IMR-90 (cell line): ENCODE results near the gene MYO9A. TPM values are rescaled to one million over a fixed set of nuclear protein-coding genes. Genes with fewer than 3 reads are reported as not detected.

ENCODE experiments used
- ATAC-seq: fragments of 200-7000 bp; cut with Tn5 transposase; 2 replicates; pipeline ENCODE4 v1.9.1; 2020; ENCODE audit warnings: low read depth, mild to moderate bottlenecking, moderate library complexity
- BruUV-seq: library from RNA; stranded (reverse); fragments of 400-500 nt; replicated peaks from 2 replicates; lab custom pipeline; 2021; lab: Mats Ljungman, UMichigan
- CTCF ChIA-PET: fragments of 300-600 bp; formaldehyde crosslinking; extraction: SDS; loops from one replicate; lab custom pipeline; 2021; ENCODE audit warnings: antibody characterized with exemption; lab: Yijun Ruan, JAX
- POLR2A ChIA-PET: fragments of 300-600 bp; sonication (Branson Sonifier 250); formaldehyde crosslinking; loops from one replicate; lab custom pipeline; 2022; ENCODE audit warnings: antibody characterized with exemption; ENCODE audit not compliant: unreplicated experiment; lab: Charles Lee
- DNase-seq: peaks from one replicate; pipeline ENCODE4 v3.0.0; 2013
- H2AFZ ChIP-seq: replicated peaks from 2 replicates; pipeline ENCODE3; 2013; ENCODE audit warnings: low read length, mild to moderate bottlenecking; ENCODE audit not compliant: poor library complexity
- H2AK5ac ChIP-seq: 2 replicates; pipeline ENCODE4 v1.6.1; 2013; ENCODE audit warnings: low read depth, low read length, inconsistent platforms
- H2AK9ac ChIP-seq: replicated peaks from 2 replicates; pipeline ENCODE3; 2013; ENCODE audit warnings: mild to moderate bottlenecking, low read depth, low read length, moderate library complexity; ENCODE audit not compliant: poor library complexity
- H2BK120ac ChIP-seq: 2 replicates; pipeline ENCODE4 v1.6.1; 2013; ENCODE audit warnings: low read depth, low read length, inconsistent platforms
- H2BK15ac ChIP-seq: 3 replicates; pipeline ENCODE4 v1.6.1; 2013; ENCODE audit warnings: low read depth, low read length, inconsistent platforms
- H2BK20ac ChIP-seq: 2 replicates; pipeline ENCODE4 v1.6.1; 2013; ENCODE audit warnings: low read depth, mild to moderate bottlenecking, inconsistent platforms, low read length, moderate library complexity
- H2BK5ac ChIP-seq: 2 replicates; pipeline ENCODE4 v1.6.1; 2013; ENCODE audit warnings: mild to moderate bottlenecking, low read depth, low read length, inconsistent platforms; ENCODE audit not compliant: poor library complexity, severe bottlenecking
- H3K14ac ChIP-seq: replicated peaks from 2 replicates; pipeline ENCODE4 v1.6.1; 2013; ENCODE audit warnings: low read depth, low read length, inconsistent platforms
- H3K18ac ChIP-seq: 2 replicates; pipeline ENCODE4 v1.6.1; 2013; ENCODE audit warnings: low read depth, low read length, control low read depth
- H3K23ac ChIP-seq: 2 replicates; pipeline ENCODE4 v1.6.1; 2013; ENCODE audit warnings: low read depth, low read length, inconsistent platforms
- H3K27ac ChIP-seq: 2 replicates; pipeline ENCODE4 v1.5.1; 2013; ENCODE audit warnings: mild to moderate bottlenecking, control low read depth, low read length; ENCODE audit not compliant: insufficient read depth
- H3K27me3 ChIP-seq: 2 replicates; pipeline ENCODE4 v1.6.1; 2013; ENCODE audit warnings: low read length; ENCODE audit not compliant: control insufficient read depth, insufficient read depth
- H3K36me3 ChIP-seq: 2 replicates; pipeline ENCODE4 v1.6.1; 2013; ENCODE audit warnings: low read length, mixed read lengths; ENCODE audit not compliant: control insufficient read depth, insufficient read depth
- H3K4ac ChIP-seq: 2 replicates; pipeline ENCODE4 v1.6.1; 2013; ENCODE audit warnings: low read depth, low read length, inconsistent platforms
- H3K4me1 ChIP-seq: 2 replicates; pipeline ENCODE4 v1.6.1; 2013; ENCODE audit warnings: low read length, mixed read lengths; ENCODE audit not compliant: control insufficient read depth, insufficient read depth
- H3K4me2 ChIP-seq: 2 replicates; pipeline ENCODE4 v1.6.1; 2013; ENCODE audit warnings: low read depth, mild to moderate bottlenecking, control low read depth, low read length, moderate library complexity
- H3K4me3 ChIP-seq: 2 replicates; pipeline ENCODE4 v1.5.1; 2013; ENCODE audit warnings: low read depth, mild to moderate bottlenecking, control low read depth, low read length, moderate library complexity; ENCODE audit not compliant: insufficient read depth
- H3K56ac ChIP-seq: 2 replicates; pipeline ENCODE4 v1.6.1; 2013; ENCODE audit warnings: low read length, inconsistent platforms; ENCODE audit not compliant: insufficient read depth; ENCODE audit errors: extremely low read depth
- H3K79me1 ChIP-seq, 2 experiments: 2 replicates each; pipeline ENCODE4 v1.6.1; 2013; ENCODE audit warnings: low read length in 2 of 2, inconsistent platforms in 1 of 2, low read depth in 1 of 2
- H3K9ac ChIP-seq: 2 replicates; pipeline ENCODE4 v1.6.1; 2013; ENCODE audit warnings: low read depth, low read length, control low read depth
- H3K9me1 ChIP-seq: 2 replicates; pipeline ENCODE4 v1.6.1; 2013; ENCODE audit warnings: low read length, inconsistent platforms; ENCODE audit not compliant: insufficient read depth
- H3K9me3 ChIP-seq: 2 replicates; pipeline ENCODE4 v1.6.1; 2013; ENCODE audit warnings: low read length; ENCODE audit not compliant: control insufficient read depth, insufficient read depth
- H4K20me1 ChIP-seq: 2 replicates; pipeline ENCODE4 v1.6.1; 2013; ENCODE audit warnings: low read length, inconsistent platforms; ENCODE audit not compliant: insufficient read depth
- H4K5ac ChIP-seq: 2 replicates; pipeline ENCODE4 v1.6.1; 2013; ENCODE audit warnings: mild to moderate bottlenecking, low read depth, low read length, control low read depth
- H4K8ac ChIP-seq, 2 experiments: 2 replicates each; pipeline ENCODE4 v1.6.1; 2013; ENCODE audit warnings: low read depth in 2 of 2, low read length in 2 of 2, control low read depth in 1 of 2, inconsistent platforms in 1 of 2
- H4K91ac ChIP-seq: 2 replicates; pipeline ENCODE4 v1.6.1; 2013; ENCODE audit warnings: low read depth, low read length, inconsistent platforms; ENCODE audit not compliant: insufficient read depth
- CTCF ChIP-seq: conservative IDR thresholded peaks from 2 replicates; pipeline ENCODE4 v1.5.1; 2012; ENCODE audit warnings: mild to moderate bottlenecking, low read depth, low read length, improper control_type of control experiment
- WGBS, 2 experiments: methylation state at CpG; one replicate each; pipeline versions ENCODE4 v1.1.5 to v1.1.7; 2013; ENCODE audit warnings: missing lambda C conversion rate in 2 of 2; ENCODE audit not compliant: insufficient read length in 1 of 2; ENCODE audit errors: extremely low coverage in 2 of 2; 5-methylcytosine and 5-hydroxymethylcytosine counted together
- dilution Hi-C: fragments of 300-500 bp; cut with HindIII; formaldehyde crosslinking; loops from one replicate; pipeline ENCODE4 v1.14.3; 2018; ENCODE audit warnings: low sequenced_read_pairs; ENCODE audit not compliant: unreplicated experiment
- in situ Hi-C: fragments of 300-500 bp; cut with MboI; formaldehyde crosslinking; loops from 3 replicates; pipeline ENCODE4 v1.14.3; 2019; ENCODE audit warnings: low sequenced_read_pairs, inconsistent platforms, mixed read lengths
- intact Hi-C: fragments of 100-400 bp; cut with micrococcal nuclease; formaldehyde crosslinking; loops from 2 replicates; pipeline ENCODE4 v1.10.0; 2022
- polyA plus RNA-seq, 3 experiments: library from polyadenylated mRNA; depleted of rRNA; stranded (reverse); fragments of >200 nt; gene quantifications; 2 replicates each; pipeline ENCODE4 v1.2.3, GENCODE V29; 2012; ENCODE audit warnings: low replicate concordance in 1 of 3
- total RNA-seq: library from RNA; depleted of rRNA; stranded (reverse); fragments of >200 nt; gene quantifications from 2 replicates; pipeline ENCODE4 v1.2.3, GENCODE V29; 2012

Gene MYO9A
- total and polyA plus RNA-seq, 2 of the 4 experiments (the other 2 are of a cell fraction), result 6.0 to 49.5 TPM

GRCh38 chr15:72099155-72099554 lies 18.8 kb downstream of the MYO9A start:
- no peak overlapping the region for H3K23ac ChIP-seq
- H3K27me3 ChIP-seq, result no peaks in the 10 kb centered on the region
- no peak overlapping the region for H2AFZ ChIP-seq
- H2BK120ac ChIP-seq, result no peak overlapping the region
- no peak for TF ChIP-seq CTCF
- H3K9me1 ChIP-seq, result no peaks in the 10 kb centered on the region; the same call in none of the 2 replicates
- no CpG with 5 or more reads among the region's 4 CpGs for WGBS, 2 experiments
- H3K36me3 ChIP-seq, result no peaks in the 10 kb centered on the region
- H4K5ac ChIP-seq, result no peak overlapping the region
- H3K9me3 ChIP-seq, result no peaks in the 10 kb centered on the region
- no peak overlapping the region for H3K27ac ChIP-seq
- in situ Hi-C loops (no loop called here), intact Hi-C loops (no loop called here), dilution Hi-C loops (no loop called here)
- H4K20me1 ChIP-seq, result peaks cover 25% of the 10 kb centered on the region
- ATAC-seq, result no peak
- H2AK5ac ChIP-seq, result no peak overlapping the region
- H2AK9ac ChIP-seq, result no peak overlapping the region
- no peak overlapping the region for H3K4me2 ChIP-seq
- no peak overlapping the region for H3K9ac ChIP-seq
- BruUV-seq, result no TSS peak
- peaks cover 11 to 33% of the 10 kb centered on the region in 2 experiments for H3K79me1 ChIP-seq
- H3K4ac ChIP-seq, result no peak overlapping the region
- H3K14ac ChIP-seq, result no peak overlapping the region
- no peak overlapping the region for H3K56ac ChIP-seq
- H2BK15ac ChIP-seq, result no peak overlapping the region
- CTCF ChIA-PET, result no interaction called here
- POLR2A ChIA-PET, result no interaction called here
- no peak for DNase-seq
- H2BK5ac ChIP-seq, result no peak overlapping the region
- no peak overlapping the region for H4K91ac ChIP-seq
- no peak overlapping the region for H3K4me3 ChIP-seq
- H4K8ac ChIP-seq, result no peak overlapping the region
- no peak overlapping the region for H2BK20ac ChIP-seq
- no peak overlapping the region for H3K18ac ChIP-seq
- peaks cover 3% of the 10 kb centered on the region; the same call in 1 of the 2 replicates for H3K4me1 ChIP-seq
